Forelimb muscle (tissue), 1 donor: Measurements from ENCODE around the gene INO80B. TPM values are rescaled to one million over a fixed set of nuclear protein-coding genes. Genes with fewer than 3 reads are reported as not detected.
"Not testable (repeated sequence)": the region's sequence is repeated elsewhere in the genome, so short reads cannot be mapped to it uniquely, and the experiment has no call there.

Source experiments
- DNase-seq: peaks from one replicate; pipeline ENCODE4 v3.0.0-alpha.2; 2013; ENCODE audit warnings: low read depth
- polyA plus RNA-seq: library from polyadenylated mRNA; unstranded; fragments of 120-200 nt; gene quantifications from one replicate; pipeline ENCODE4 v1.2.1, GENCODE V29; 2013; ENCODE audit not compliant: insufficient read length

INO80B gene
- polyA plus RNA-seq, result 19.0 TPM

DNA sequence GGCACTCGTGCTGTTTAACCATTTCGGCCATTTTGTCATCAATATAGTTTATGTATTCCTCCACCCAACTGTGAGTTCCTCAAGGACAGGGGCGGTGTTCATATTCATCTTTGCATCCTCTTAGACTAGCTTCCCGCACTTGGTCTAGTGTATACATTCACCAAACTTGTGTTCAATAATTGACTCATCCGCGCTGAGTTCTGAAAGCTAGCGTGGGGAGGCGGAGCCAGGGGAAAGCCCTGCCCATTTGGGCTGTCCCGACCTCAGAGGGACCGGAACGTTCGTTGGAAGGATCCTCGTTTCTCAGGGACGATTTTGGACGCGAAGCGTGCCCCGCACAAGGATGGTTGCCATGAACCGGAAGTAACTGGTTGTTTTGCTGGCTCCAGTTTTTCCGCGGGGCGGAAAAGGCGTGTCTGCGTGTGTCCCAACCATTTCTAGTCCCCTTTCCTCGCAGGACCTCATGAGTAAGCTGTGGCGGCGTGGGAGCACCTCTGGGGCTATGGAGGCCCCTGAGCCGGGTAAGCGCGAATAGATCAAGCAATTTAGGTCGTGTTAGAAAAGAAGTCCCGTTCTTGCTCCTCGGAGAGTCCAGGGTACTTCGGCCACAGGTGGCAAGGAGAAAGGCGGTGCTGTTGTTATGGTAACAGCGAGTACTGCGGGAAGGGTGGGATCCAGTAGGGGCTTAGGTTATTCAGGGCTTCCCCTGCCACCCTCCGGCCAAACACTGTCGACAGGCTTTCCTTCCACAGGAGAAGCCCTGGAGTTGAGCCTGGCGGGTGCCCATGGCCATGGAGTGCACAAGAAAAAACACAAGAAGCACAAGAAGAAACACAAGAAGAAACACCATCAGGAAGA lies at the start of gene INO80B:
Gene INO80B (plus strand): TSS at position 434 of the 858 bp plus-strand sequence. CDS start 30 bp downstream, at position 464.
- peak; percentile 98 for DNase-seq

GRCh38 chr2:74406035-74406434 lies 48.9 kb upstream of the INO80B start:
- DNase-seq, result no peak

DNA sequence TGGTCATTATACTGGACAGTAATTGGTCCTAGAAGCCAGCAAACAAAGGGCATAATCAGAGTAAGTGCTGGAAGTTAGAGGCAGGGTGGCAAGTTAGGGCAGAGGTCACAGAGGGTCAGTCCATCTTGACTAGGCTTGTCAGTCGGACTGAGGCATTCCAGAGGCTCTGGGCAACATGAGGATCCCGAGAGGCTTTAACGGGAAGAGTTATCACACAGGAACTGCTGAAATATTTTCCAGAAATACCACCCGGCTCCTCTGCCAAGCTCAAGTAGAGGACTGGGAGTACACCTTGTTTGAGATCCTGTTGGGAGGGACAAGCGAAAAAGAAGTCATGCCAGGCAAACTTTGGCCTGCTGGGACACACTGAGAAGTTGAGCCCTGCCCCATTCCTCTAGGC lies 47.2 kb upstream of the INO80B start:
- no peak for DNase-seq

GRCh38 chr2:74413001-74413698 lies 41.7 kb upstream of the INO80B start:
- peak; percentile 52 for DNase-seq

- no peak for DNase-seq
Observed at GRCh38 chr2:74414441-74414840, 40.4 kb upstream of the INO80B start.

GRCh38 chr2:74414881-74415761 lies 39.8 kb upstream of the INO80B start:
- DNase-seq, result no peak

GRCh38 chr2:74415762-74416395 lies 39.0 kb upstream of the INO80B start:
- DNase-seq, result no peak

DNA sequence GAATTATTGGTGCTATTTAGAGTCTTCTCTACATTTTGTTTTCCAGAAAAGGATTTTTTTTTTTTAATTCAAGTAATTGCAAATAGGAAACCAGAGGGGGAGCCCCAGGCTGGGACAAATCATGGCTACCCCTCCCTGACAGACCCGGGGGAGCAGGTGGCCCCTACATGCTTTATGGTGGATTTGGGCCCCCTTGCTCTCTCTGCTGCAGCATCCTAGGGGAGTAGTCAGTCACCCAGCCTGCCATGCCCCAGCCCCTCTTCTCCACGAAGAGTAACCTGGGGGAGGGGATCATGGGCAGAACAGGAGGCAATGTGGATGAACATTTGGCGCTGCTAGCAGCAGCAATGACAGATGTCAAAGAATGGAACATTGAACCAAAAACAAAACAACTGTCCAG lies 38.1 kb upstream of the INO80B start:
- no peak for DNase-seq

- no peak for DNase-seq
Observed at GRCh38 chr2:74417197-74417596, 37.7 kb upstream of the INO80B start.

- no peak for DNase-seq
Observed at GRCh38 chr2:74417763-74418162, 37.1 kb upstream of the INO80B start.

GRCh38 chr2:74418312-74418711 lies 36.6 kb upstream of the INO80B start:
- DNase-seq, result no peak

DNA sequence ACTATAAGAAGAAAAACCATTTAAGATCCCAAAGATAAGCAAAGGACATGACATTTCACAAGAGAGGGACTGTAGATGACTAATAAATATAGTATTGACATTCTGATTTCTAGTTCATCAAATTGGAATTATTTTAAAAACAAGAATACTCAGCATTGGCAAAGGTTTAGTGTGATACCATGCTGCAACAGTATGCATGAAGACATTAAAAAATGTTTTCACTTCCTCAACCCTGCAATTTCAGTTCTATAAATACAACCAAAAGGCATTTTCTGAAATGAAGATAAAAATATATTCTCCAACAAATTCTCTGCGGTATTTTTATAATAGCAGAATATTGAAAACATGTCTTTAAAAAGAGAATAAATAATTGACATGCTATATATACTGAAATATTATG lies 35.5 kb upstream of the INO80B start:
- no peak for DNase-seq

DNA sequence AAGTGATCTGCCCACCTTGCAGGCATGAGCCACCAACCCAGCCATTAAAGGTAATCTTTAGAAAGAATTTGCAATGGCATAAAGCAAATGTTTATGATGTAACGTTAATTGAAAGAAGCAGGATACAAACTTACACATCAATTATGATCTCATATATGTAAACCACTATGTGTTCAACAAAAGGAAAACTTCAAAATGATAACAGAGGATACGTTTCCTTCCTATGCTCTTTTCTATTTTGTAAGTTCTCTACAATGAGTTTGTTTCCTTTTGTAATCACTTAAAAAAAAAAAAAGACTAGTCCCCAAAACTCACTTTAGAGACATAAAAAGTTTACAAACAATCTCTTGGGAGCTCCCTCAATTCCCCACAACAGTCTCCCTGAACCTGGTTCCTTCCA lies 34.9 kb upstream of the INO80B start:
- no peak for DNase-seq

DNA sequence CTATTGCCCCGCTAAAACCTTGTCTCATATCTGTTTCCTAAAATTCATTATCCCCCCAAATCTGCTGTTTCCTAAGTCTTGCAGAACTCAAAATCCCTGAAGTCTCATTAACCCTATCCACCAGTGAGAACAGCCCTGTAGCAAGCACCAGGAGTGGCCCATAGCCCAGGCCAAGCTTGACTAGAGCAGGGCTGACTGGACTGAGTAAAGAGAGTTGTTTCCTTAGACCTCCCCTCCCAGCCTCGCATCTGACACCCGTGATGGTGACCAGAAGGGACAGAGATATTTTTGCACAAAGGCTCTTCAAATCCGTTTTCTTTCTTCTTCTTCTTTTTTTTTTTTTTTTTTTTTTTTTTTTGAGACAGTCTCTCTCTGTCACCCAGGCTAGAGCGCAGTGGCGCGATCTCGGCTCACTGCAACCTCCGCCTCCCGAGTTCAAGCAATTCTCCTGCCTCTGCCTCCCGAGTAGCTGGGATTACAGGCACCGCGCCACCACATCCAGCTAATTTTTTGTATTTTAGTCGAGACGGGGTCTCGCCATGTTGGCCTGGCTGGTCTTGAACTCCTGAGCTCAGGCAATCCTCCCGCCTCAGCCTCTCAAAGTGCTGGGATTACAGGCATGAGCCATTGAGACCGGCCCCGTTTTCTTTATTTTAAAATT lies 34.3 kb upstream of the INO80B start:
- not testable (repeated sequence) for DNase-seq

DNA sequence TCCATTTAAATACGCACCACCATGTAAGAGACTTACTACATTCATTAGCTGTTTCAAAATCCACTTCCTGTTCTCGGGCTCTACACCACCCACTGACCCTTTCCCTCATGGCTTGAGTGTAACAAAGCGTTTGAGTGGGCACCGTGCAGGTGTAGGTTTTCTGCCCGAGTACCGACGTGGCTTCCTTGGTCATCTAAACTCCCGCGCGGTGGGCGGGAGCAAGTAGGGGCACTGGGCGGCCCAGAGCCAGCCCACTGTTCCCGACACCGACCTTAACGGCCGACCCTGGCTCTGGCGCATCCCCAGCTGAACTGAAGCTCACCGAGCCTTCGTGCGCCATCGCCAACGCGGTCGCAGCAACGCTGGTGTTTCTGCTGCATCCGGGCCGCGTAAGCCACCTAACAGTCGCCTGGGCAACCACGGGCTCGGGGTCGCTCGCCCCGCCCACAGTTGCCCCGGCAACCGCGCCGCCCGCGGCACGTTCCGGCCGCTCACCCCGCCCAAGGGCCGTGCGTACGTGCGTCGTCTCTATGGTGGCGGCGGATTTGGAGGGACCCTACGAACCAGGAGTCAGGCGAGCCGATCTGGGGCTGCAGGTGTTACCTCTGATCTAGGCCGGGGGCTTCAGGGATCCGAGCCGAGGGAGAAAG lies 33.5 kb upstream of the INO80B start, which contains the start of the genes C2orf81 and WDR54:
Gene C2orf81 (minus strand): TSS at position 399 of the 650 bp plus-strand sequence. CDS start 59 bp downstream, at position 340.
Gene WDR54 (plus strand): TSS at position 510 of the 650 bp plus-strand sequence. CDS start 424 bp downstream, outside the sequence.
- no peak for DNase-seq

DNA sequence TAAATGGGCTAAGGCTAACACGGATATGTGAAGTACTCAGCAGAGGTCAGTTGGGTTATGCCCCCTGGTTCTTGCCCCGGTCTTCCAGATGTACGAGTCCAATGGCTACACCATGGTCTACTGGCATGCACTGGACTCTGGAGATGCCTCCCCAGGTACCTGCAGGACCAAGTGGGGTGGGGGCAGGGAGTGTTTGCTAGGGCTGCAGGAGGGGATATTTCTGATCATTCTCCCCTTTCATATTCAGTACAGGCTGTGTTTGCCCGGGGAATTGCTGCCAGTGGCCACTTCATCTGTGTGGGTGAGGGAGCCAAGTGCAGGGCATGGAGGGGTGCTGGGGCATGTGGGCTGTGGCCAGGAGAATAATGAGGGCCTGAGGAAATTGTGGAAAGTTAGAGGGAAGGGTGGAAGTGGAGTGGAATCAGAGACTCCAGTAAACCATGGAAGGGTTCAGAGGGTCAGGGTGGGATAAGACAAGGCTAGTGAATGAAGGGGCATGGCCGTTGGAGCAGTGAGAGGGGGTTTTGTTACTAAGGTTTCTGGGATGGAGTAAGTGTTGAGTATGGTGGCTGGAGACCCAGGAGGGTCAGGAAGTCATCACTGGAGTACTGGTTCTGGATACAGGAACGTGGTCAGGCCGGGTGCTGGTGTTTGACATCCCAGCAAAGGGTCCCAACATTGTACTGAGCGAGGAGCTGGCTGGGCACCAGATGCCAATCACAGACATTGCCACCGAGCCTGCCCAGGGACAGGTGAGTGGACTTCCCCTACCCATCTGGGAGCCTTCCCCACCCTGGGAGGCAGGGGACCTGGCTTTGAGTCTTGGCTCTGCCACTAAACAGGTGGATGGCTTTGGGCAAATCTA lies 31.4 kb upstream of the INO80B start:
- no peak for DNase-seq

- DNase-seq, result no peak
Observed at GRCh38 chr2:74424139-74424992, 30.5 kb upstream of the INO80B start.

DNA sequence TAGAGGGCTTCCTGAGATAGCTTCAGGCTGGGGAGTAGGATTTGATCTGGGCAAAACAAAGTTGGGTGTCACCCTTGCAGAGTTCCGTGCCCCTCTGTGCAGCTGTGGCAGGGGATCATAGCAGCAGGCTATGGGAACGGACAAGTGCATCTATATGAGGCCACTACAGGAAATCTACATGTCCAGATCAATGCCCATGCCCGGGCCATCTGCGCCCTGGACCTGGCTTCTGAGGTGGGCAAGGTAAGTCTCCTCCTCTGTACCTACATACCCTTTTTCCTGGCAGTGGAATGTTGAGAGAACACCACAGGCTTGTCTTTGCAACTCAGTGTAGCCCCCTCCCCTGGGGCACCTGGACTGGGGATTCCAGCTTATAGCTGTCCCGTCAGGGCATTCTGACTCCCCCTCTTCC lies 29.9 kb upstream of the INO80B start:
- DNase-seq, result no peak
